ENCODE measurements around the gene ALDH3B1. TPM values are rescaled to one million over a fixed set of nuclear protein-coding genes. Genes with fewer than 3 reads are reported as not detected.
A peak's percentile ranks its signal among the peaks of the same experiment; 100 is the strongest.

ALDH3B1 gene
- total and polyA plus RNA-seq, 8 donors, result 3.2 to 13.7 (median 8.0) TPM

- intact Hi-C loops (cut with DNase I), result no loop called here
- Histone ChIP-seq H3K27me3 (no peaks in the 10 kb centered on the region), H3K27ac (no peak overlapping the region), H3K4me1 (peaks cover 0 to 4% (median 0%) of the 10 kb centered on the region in 3 donors), H3K4me3 (no peak overlapping the region), H3K9me3 (no peaks in the 10 kb centered on the region), H3K36me3 (no peaks in the 10 kb centered on the region)
- FAIRE-seq (no peak), DNase-seq (peak in 1 of 6 donors; percentile 55), ATAC-seq (no peak)
- WGBS, 2 donors, result 94 to 95% methylated on average over 13 of the region's 13 CpGs
- no peak for TF ChIP-seq CTCF (IDR thresholded peaks at IDR 0.05)
These were observed 10.9 kb upstream of the ALDH3B1 start for GRCh38 chr11:67999201-67999629.

GRCh38 chr11:67999704-68000103 is 10.4 kb upstream of the ALDH3B1 start:
- TF ChIP-seq CTCF (IDR thresholded peaks at IDR 0.05), result no peak
- ATAC-seq (no peak), FAIRE-seq (no peak), DNase-seq (no peak)
- H3K36me3 ChIP-seq, result no peaks in the 10 kb centered on the region
- no peak overlapping the region for H3K4me3 ChIP-seq
- H3K4me1 ChIP-seq, result peaks cover 0 to 4% (median 0%) of the 10 kb centered on the region in 3 donors
- WGBS, 2 donors, result 91 to 95% methylated on average over 5 of the region's 5 CpGs
- H3K27ac ChIP-seq, result no peak overlapping the region
- no peaks in the 10 kb centered on the region for H3K9me3 ChIP-seq
- H3K27me3 ChIP-seq, result no peaks in the 10 kb centered on the region
- intact Hi-C loops (cut with DNase I), result no loop called here

- no peak for FAIRE-seq
These were observed 7.6 kb upstream of the ALDH3B1 start for GRCh38 chr11:68002575-68002937.

GRCh38 chr11:68002938-68003845 is 6.9 kb upstream of the ALDH3B1 start:
- peak overlapping the region; percentile 51 to 77 (median 60) for H3K4me3 ChIP-seq
- H3K9me3 ChIP-seq, result no peaks in the 10 kb centered on the region
- intact Hi-C loops (cut with DNase I), result no loop called here
- peaks cover under 1 to 7% (median 2%) of the 10 kb centered on the region in 3 donors for H3K4me1 ChIP-seq
- WGBS, 2 donors, result 15 to 21% methylated on average over 61 to 86 of the region's 86 CpGs
- ATAC-seq (peak; percentile 44 to 73 (median 51)), FAIRE-seq (no peak), DNase-seq (peak; percentile 52 to 91 (median 70))
- no peaks in the 10 kb centered on the region for H3K36me3 ChIP-seq
- no peak for TF ChIP-seq CTCF (IDR thresholded peaks at IDR 0.05)
- H3K27me3 ChIP-seq, result no peaks in the 10 kb centered on the region
- H3K27ac ChIP-seq, result peak overlapping the region; percentile 39 to 57 (median 50)

More at GRCh38 chr11:68002575-68002937, 7.6 kb upstream of the ALDH3B1 start:
- Histone ChIP-seq H3K36me3 (no peaks in the 10 kb centered on the region), H3K4me1 (peaks cover 0 to 4% (median 0%) of the 10 kb centered on the region in 3 donors), H3K9me3 (no peaks in the 10 kb centered on the region), H3K27me3 (no peaks in the 10 kb centered on the region), H3K27ac (peak overlapping the region in 1 of 4 donors; percentile 5), H3K4me3 (peak overlapping the region in 2 of 4 donors; percentile 65 to 77)
- intact Hi-C loops (cut with DNase I), result no loop called here
- TF ChIP-seq CTCF (IDR thresholded peaks at IDR 0.05), result no peak
- 70 to 74% methylated on average over 9 of the region's 9 CpGs for WGBS, 2 donors
- ATAC-seq, result peak in 2 of 4 donors; percentile 5 to 7
- DNase-seq, result peak in 2 of 6 donors; percentile 31 to 58

Data from pancreas (tissue), 10 donors.